ENCODE measurements around the gene RPL5. TPM values are rescaled to one million over a fixed set of nuclear protein-coding genes. Genes with fewer than 3 reads are reported as not detected.
A peak's percentile ranks its signal among the peaks of the same experiment; 100 is the strongest.
"Not testable (repeated sequence)": the region's sequence is repeated elsewhere in the genome, so short reads cannot be mapped to it uniquely, and the experiment has no call there.

RPL5 gene
- polyA plus RNA-seq (2013, experiment 1 of 2) = 2,623 TPM
- polyA plus RNA-seq (2013, experiment 2 of 2) = 2,738 TPM

- 1% methylated on average over 43 to 46 of the region's 57 CpGs for WGBS, 2 experiments (ENCODE audit: insufficient coverage in 2 of 2)
- Histone ChIP-seq H3K36me3 (ENCODE audit: control insufficient read depth, insufficient read depth, low read length) (peaks cover 39% of the 10 kb centered on the region), H3K4me3 (ENCODE audit: extremely low read depth, insufficient read depth, low read length, poor library complexity, severe bottlenecking) (peak within 1 kb of the TSS; percentile 97)
Measured at GRCh38 chr1:92831762-92832536, at the start of gene RPL5. Gene RPL5 (plus strand): TSS chr1:92832040. CDS start chr1:92832115, 75 bp downstream.

GRCh38 chr1:92783550-92783949 is 48.3 kb upstream of the RPL5 start:
- peak overlapping the region; percentile 84 for H3K4me3 ChIP-seq (ENCODE audit: extremely low read depth, insufficient read depth, low read length, poor library complexity, severe bottlenecking)
- not testable (repeated sequence) for H3K27ac ChIP-seq (ENCODE audit: low read depth, low read length, severe bottlenecking); H3K36me3 ChIP-seq (ENCODE audit: control insufficient read depth, insufficient read depth, low read length); H3K4me1 ChIP-seq (ENCODE audit: control insufficient read depth, insufficient read depth, low read length, poor library complexity, severe bottlenecking); H3K9me3 ChIP-seq (ENCODE audit: control insufficient read depth, low read length)
- WGBS, 2 experiments (ENCODE audit: insufficient coverage in 2 of 2) = 84 to 89% methylated on average over 7 to 9 of the region's 14 CpGs

More at GRCh38 chr1:92831762-92832536, at the start of gene RPL5:
- Histone ChIP-seq H3K4me1 (ENCODE audit: control insufficient read depth, insufficient read depth, low read length, poor library complexity, severe bottlenecking) (peaks cover 23% of the 10 kb centered on the region), H3K9me3 (ENCODE audit: control insufficient read depth, low read length) (no peaks in the 10 kb centered on the region), H3K27ac (ENCODE audit: low read depth, low read length, severe bottlenecking) (peak within 1 kb of the TSS; percentile 97)

GRCh38 chr1:92784021-92784638 is 47.7 kb upstream of the RPL5 start:
- no peaks in the 10 kb centered on the region for H3K9me3 ChIP-seq (ENCODE audit: control insufficient read depth, low read length)
- WGBS, 2 experiments (ENCODE audit: insufficient coverage in 2 of 2) = 3% methylated on average over 20 to 22 of the region's 25 CpGs
- peak overlapping the region; percentile 95 for H3K27ac ChIP-seq (ENCODE audit: low read depth, low read length, severe bottlenecking)
- no peaks in the 10 kb centered on the region for H3K4me1 ChIP-seq (ENCODE audit: control insufficient read depth, insufficient read depth, low read length, poor library complexity, severe bottlenecking)
- H3K4me3 ChIP-seq (ENCODE audit: extremely low read depth, insufficient read depth, low read length, poor library complexity, severe bottlenecking) = peak overlapping the region; percentile 84
- H3K36me3 ChIP-seq (ENCODE audit: control insufficient read depth, insufficient read depth, low read length) = peaks cover 8% of the 10 kb centered on the region

GRCh38 chr1:92784639-92785500 is 47.0 kb upstream of the RPL5 start, which contains the start of gene EVI5:
Gene EVI5 (minus strand): TSS chr1:92785108. CDS start chr1:92736546, 48,562 bp downstream.
- Histone ChIP-seq H3K4me1 (ENCODE audit: control insufficient read depth, insufficient read depth, low read length, poor library complexity, severe bottlenecking) (no peaks in the 10 kb centered on the region), H3K9me3 (ENCODE audit: control insufficient read depth, low read length) (no peaks in the 10 kb centered on the region), H3K4me3 (ENCODE audit: extremely low read depth, insufficient read depth, low read length, poor library complexity, severe bottlenecking) (peak within 1 kb of the TSS; percentile 84), H3K36me3 (ENCODE audit: control insufficient read depth, insufficient read depth, low read length) (peaks cover 8% of the 10 kb centered on the region), H3K27ac (ENCODE audit: low read depth, low read length, severe bottlenecking) (peak within 1 kb of the TSS; percentile 95)
- 0 to 1% methylated on average over 76 of the region's 94 CpGs for WGBS, 2 experiments (ENCODE audit: insufficient coverage in 2 of 2)

- H3K36me3 ChIP-seq (ENCODE audit: control insufficient read depth, insufficient read depth, low read length) = no peaks in the 10 kb centered on the region
- H3K4me1 ChIP-seq (ENCODE audit: control insufficient read depth, insufficient read depth, low read length, poor library complexity, severe bottlenecking) = no peaks in the 10 kb centered on the region
- no peak overlapping the region for H3K27ac ChIP-seq (ENCODE audit: low read depth, low read length, severe bottlenecking)
- no peak overlapping the region for H3K4me3 ChIP-seq (ENCODE audit: extremely low read depth, insufficient read depth, low read length, poor library complexity, severe bottlenecking)
- H3K9me3 ChIP-seq (ENCODE audit: control insufficient read depth, low read length) = no peaks in the 10 kb centered on the region
- 77 to 85% methylated on average over 2 of the region's 5 CpGs for WGBS, 2 experiments (ENCODE audit: insufficient coverage in 2 of 2)
Measured at GRCh38 chr1:92786111-92786901, 45.5 kb upstream of the RPL5 start.

GRCh38 chr1:92790081-92790480 is 41.8 kb upstream of the RPL5 start:
- H3K27ac ChIP-seq (ENCODE audit: low read depth, low read length, severe bottlenecking) = no peak overlapping the region
- no peaks in the 10 kb centered on the region for H3K9me3 ChIP-seq (ENCODE audit: control insufficient read depth, low read length)
- no peaks in the 10 kb centered on the region for H3K36me3 ChIP-seq (ENCODE audit: control insufficient read depth, insufficient read depth, low read length)
- no peak overlapping the region for H3K4me3 ChIP-seq (ENCODE audit: extremely low read depth, insufficient read depth, low read length, poor library complexity, severe bottlenecking)
- H3K4me1 ChIP-seq (ENCODE audit: control insufficient read depth, insufficient read depth, low read length, poor library complexity, severe bottlenecking) = no peaks in the 10 kb centered on the region

GRCh38 chr1:92790867-92791266 is 41.0 kb upstream of the RPL5 start:
- H3K4me1 ChIP-seq (ENCODE audit: control insufficient read depth, insufficient read depth, low read length, poor library complexity, severe bottlenecking) = no peaks in the 10 kb centered on the region
- WGBS, 2 experiments (ENCODE audit: insufficient coverage in 2 of 2) = no CpG with 5 or more reads among the region's 2 CpGs
- no peaks in the 10 kb centered on the region for H3K9me3 ChIP-seq (ENCODE audit: control insufficient read depth, low read length)
- H3K36me3 ChIP-seq (ENCODE audit: control insufficient read depth, insufficient read depth, low read length) = no peaks in the 10 kb centered on the region
- no peak overlapping the region for H3K27ac ChIP-seq (ENCODE audit: low read depth, low read length, severe bottlenecking)
- no peak overlapping the region for H3K4me3 ChIP-seq (ENCODE audit: extremely low read depth, insufficient read depth, low read length, poor library complexity, severe bottlenecking)

- H3K9me3 ChIP-seq (ENCODE audit: control insufficient read depth, low read length) = no peaks in the 10 kb centered on the region
- 40% methylated on average over 1 of the region's 7 CpGs; no CpG with 5 or more reads in 1 of the 2 experiments for WGBS, 2 experiments (ENCODE audit: insufficient coverage in 2 of 2)
- no peak overlapping the region for H3K4me3 ChIP-seq (ENCODE audit: extremely low read depth, insufficient read depth, low read length, poor library complexity, severe bottlenecking)
- no peaks in the 10 kb centered on the region for H3K36me3 ChIP-seq (ENCODE audit: control insufficient read depth, insufficient read depth, low read length)
- H3K27ac ChIP-seq (ENCODE audit: low read depth, low read length, severe bottlenecking) = no peak overlapping the region
- H3K4me1 ChIP-seq (ENCODE audit: control insufficient read depth, insufficient read depth, low read length, poor library complexity, severe bottlenecking) = no peaks in the 10 kb centered on the region
Measured at GRCh38 chr1:92791487-92792066, 40.3 kb upstream of the RPL5 start.

- no peak overlapping the region for H3K27ac ChIP-seq (ENCODE audit: low read depth, low read length, severe bottlenecking)
- no peaks in the 10 kb centered on the region for H3K36me3 ChIP-seq (ENCODE audit: control insufficient read depth, insufficient read depth, low read length)
- no peaks in the 10 kb centered on the region for H3K9me3 ChIP-seq (ENCODE audit: control insufficient read depth, low read length)
- H3K4me3 ChIP-seq (ENCODE audit: extremely low read depth, insufficient read depth, low read length, poor library complexity, severe bottlenecking) = no peak overlapping the region
- no CpG with 5 or more reads among the region's 3 CpGs for WGBS, 2 experiments (ENCODE audit: insufficient coverage in 2 of 2)
- no peaks in the 10 kb centered on the region for H3K4me1 ChIP-seq (ENCODE audit: control insufficient read depth, insufficient read depth, low read length, poor library complexity, severe bottlenecking)
Measured at GRCh38 chr1:92792340-92792782, 39.5 kb upstream of the RPL5 start.
